HCT116 (cell line): ENCODE data around the gene EIF4E. TPM values are rescaled to one million over a fixed set of nuclear protein-coding genes. Genes with fewer than 3 reads are reported as not detected.

Source experiments
- ATAC-seq: fragments of 200-7000 bp; cut with Tn5 transposase; 2 replicates; pipeline ENCODE4 v1.9.1; 2020; ENCODE audit warnings: mild to moderate bottlenecking, moderate library complexity
- BruUV-seq: library from RNA; stranded (reverse); fragments of 400-500 nt; replicated peaks from 2 replicates; lab custom pipeline; 2021; lab: Mats Ljungman, UMichigan
- CTCF ChIA-PET: fragments of 300-600 bp; sonication (Branson Sonifier 250); formaldehyde crosslinking; loops from one replicate; lab custom pipeline; 2021; ENCODE audit warnings: antibody characterized with exemption; lab: Charles Lee
- POLR2A ChIA-PET: fragments of 300-600, 350-600 bp; sonication (Branson Sonifier 250); formaldehyde crosslinking; loops from one replicate; lab custom pipeline; 2021; ENCODE audit warnings: antibody characterized with exemption; lab: Charles Lee
- RAD21 ChIA-PET, 2 experiments: fragments of 300-600 bp; sonication (Branson Sonifier 250); formaldehyde crosslinking; loops; one replicate each; lab custom pipeline; 2023; ENCODE audit warnings: low total read pairs in 2 of 2; ENCODE audit not compliant: uncharacterized antibody in 2 of 2, unreplicated experiment in 2 of 2, low non-redundant PET in 1 of 2; lab: Charles Lee
- DNase-seq: peaks from one replicate; pipeline ENCODE4 v3.0.0-alpha.2; 2010; ENCODE audit warnings: low read depth, low spot score
- H2AFZ ChIP-seq: fragments of 200-600 bp; shearing (Covaris generic), sonication (generic); 2 replicates; pipeline ENCODE4 v1.6.1; 2017; ENCODE audit warnings: low read depth, mixed run types, mixed read lengths, antibody characterized with exemption, low read length; ENCODE audit not compliant: poor library complexity, severe bottlenecking
- H3K27ac ChIP-seq: 2 replicates; pipeline ENCODE4 v1.5.1; 2012; ENCODE audit warnings: low read depth, low read length
- H3K27me3 ChIP-seq: fragments of 200-600 bp; sonication (generic); 2 replicates; pipeline ENCODE4 v1.6.1; 2016; ENCODE audit warnings: mixed run types, low read length, mixed read lengths; ENCODE audit not compliant: insufficient read depth
- H3K36me3 ChIP-seq, 2 experiments: fragments of 200-500 bp in 1 of 2; fragments of 200-600 bp in 1 of 2; sonication (Bioruptor generic) in 1 of 2; sonication (generic) in 1 of 2; 2 replicates each; pipeline versions ENCODE4 v1.5.1 to v1.6.1; 2014 to 2016; ENCODE audit warnings: low read length in 2 of 2, inconsistent platforms in 1 of 2, mixed read lengths in 1 of 2, mixed run types in 1 of 2; ENCODE audit not compliant: insufficient read depth in 2 of 2, control insufficient read depth in 1 of 2
- H3K4me1 ChIP-seq, 2 experiments: fragments of 200-600 bp in 1 of 2; sonication (generic) in 1 of 2; 2 replicates each; pipeline versions ENCODE4 v1.5.1 to v1.6.1; 2012 to 2017; ENCODE audit warnings: low read length in 2 of 2, inconsistent platforms in 1 of 2, mild to moderate bottlenecking in 1 of 2, mixed read lengths in 1 of 2, mixed run types in 1 of 2, moderate library complexity in 1 of 2; ENCODE audit not compliant: insufficient read depth in 2 of 2, control insufficient read depth in 1 of 2
- H3K4me2 ChIP-seq: fragments of 200-600 bp; sonication (generic); 2 replicates; pipeline ENCODE4 v1.6.1; 2017; ENCODE audit warnings: mixed run types, low read length, mixed read lengths
- H3K4me3 ChIP-seq, 2 experiments: fragments of 200-600 bp in 1 of 2; sonication (generic) in 1 of 2; replicated peaks in 1 of 2; 2 replicates each; pipeline ENCODE4 v1.5.1; 2011 to 2016; ENCODE audit warnings: low read length in 2 of 2, control low read depth in 1 of 2, low read depth in 1 of 2, mild to moderate bottlenecking in 1 of 2, mixed read lengths in 1 of 2, mixed run types in 1 of 2
- H3K79me2 ChIP-seq: fragments of 200-600 bp; sonication (generic); 2 replicates; pipeline ENCODE4 v1.6.1; 2017; ENCODE audit warnings: mild to moderate bottlenecking, mixed run types, low read length, moderate library complexity, mixed read lengths; ENCODE audit not compliant: insufficient read depth
- H3K9ac ChIP-seq: fragments of 200-600 bp; sonication (generic); 2 replicates; pipeline ENCODE4 v1.6.1; 2016; ENCODE audit warnings: low read length, mixed read lengths
- H3K9me2 ChIP-seq: fragments of 200-600 bp; sonication (generic), shearing (Covaris generic); 2 replicates; pipeline ENCODE4 v1.6.1; 2017; ENCODE audit warnings: mixed run types, mild to moderate bottlenecking, moderate library complexity; ENCODE audit not compliant: insufficient read depth
- H3K9me3 ChIP-seq, 2 experiments: fragments of 200-500 bp in 1 of 2; fragments of 200-600 bp in 1 of 2; sonication (Bioruptor generic) in 1 of 2; sonication (generic) in 1 of 2; 2 replicates each; pipeline ENCODE4 v1.6.1; 2014 to 2017; ENCODE audit warnings: low read length in 2 of 2, mixed read lengths in 2 of 2, inconsistent platforms in 1 of 2, low read depth in 1 of 2, mild to moderate bottlenecking in 1 of 2, mixed run types in 1 of 2, moderate library complexity in 1 of 2; ENCODE audit not compliant: control insufficient read depth in 1 of 2, insufficient read depth in 1 of 2
- H4K20me1 ChIP-seq: fragments of 200-600 bp; sonication (generic), shearing (Covaris generic); 2 replicates; pipeline ENCODE4 v1.6.1; 2017; ENCODE audit warnings: mixed run types, mild to moderate bottlenecking, moderate library complexity; ENCODE audit not compliant: insufficient read depth
- CBX3 ChIP-seq: IDR thresholded peaks from 2 replicates; pipeline ENCODE4 v1.6.1; 2012; ENCODE audit warnings: low read depth
- CEBPB ChIP-seq: IDR thresholded peaks from 2 replicates; pipeline ENCODE4 v1.6.1; 2012; ENCODE audit warnings: low read depth
- EGR1 ChIP-seq: IDR thresholded peaks from 2 replicates; pipeline ENCODE4 v1.6.1; 2012; ENCODE audit warnings: low read depth
- ELF1 ChIP-seq: IDR thresholded peaks from 2 replicates; pipeline ENCODE4 v1.6.1; 2012; ENCODE audit warnings: low read depth, borderline replicate concordance
- EZH2 ChIP-seq: fragments of 200-600 bp; sonication (generic); IDR thresholded peaks from 2 replicates; pipeline ENCODE4 v1.6.1; 2017; ENCODE audit warnings: antibody characterized with exemption, mixed run types
- FOSL1 ChIP-seq: IDR thresholded peaks from 2 replicates; pipeline ENCODE4 v1.6.1; 2012; ENCODE audit warnings: low read depth
- RAD21 ChIP-seq: IDR thresholded peaks from 2 replicates; pipeline ENCODE4 v1.6.1; 2012; ENCODE audit warnings: low read depth, mild to moderate bottlenecking
- SIN3A ChIP-seq: IDR thresholded peaks from 2 replicates; pipeline ENCODE4 v1.6.1; 2012; ENCODE audit warnings: low read depth
- SP1 ChIP-seq: IDR thresholded peaks from 2 replicates; pipeline ENCODE4 v1.6.1; 2012; ENCODE audit warnings: low read depth
- SRF ChIP-seq: IDR thresholded peaks from 2 replicates; pipeline ENCODE4 v1.6.1; 2012; ENCODE audit warnings: low read depth
- TCF7L2 ChIP-seq: IDR thresholded peaks from 2 replicates; pipeline ENCODE4 v1.7.0; 2011; ENCODE audit warnings: borderline replicate concordance, inconsistent platforms; ENCODE audit not compliant: insufficient read depth, insufficient read length; ENCODE audit errors: extremely low read depth
- ZFX ChIP-seq: fragments of 450-650 bp; IDR thresholded peaks from 2 replicates; pipeline ENCODE4 v1.6.1; 2017
- ZNF274 ChIP-seq: fragments of 200-500 bp; sonication (Bioruptor generic); IDR thresholded peaks from 2 replicates; pipeline ENCODE4 v1.6.1; 2014; ENCODE audit warnings: mild to moderate bottlenecking, low read depth, low read length, inconsistent platforms
- intact Hi-C: fragments of 100-400 bp; cut with micrococcal nuclease; formaldehyde crosslinking; loops from 2 replicates; pipeline ENCODE4 v1.10.0; 2022
- total RNA-seq: library from RNA; stranded (reverse); gene quantifications from one replicate; pipeline ENCODE4 v1.2.1, GENCODE V29; 2021; ENCODE audit not compliant: unreplicated experiment
- TF ChIP-seq, protein P1 (sequence below), 3 experiments: fragments of 200-600 bp in 1 of 3; sonication (generic) in 1 of 3; IDR thresholded peaks in 2 of 3; conservative IDR thresholded peaks in 1 of 3; 2 replicates each; pipeline ENCODE4 v1.5.1; 2012 to 2017; ENCODE audit warnings: low read depth in 2 of 3, low read length in 2 of 3, antibody characterized with exemption in 1 of 3, borderline replicate concordance in 1 of 3, control low read depth in 1 of 3, mild to moderate bottlenecking in 1 of 3, mixed read lengths in 1 of 3, mixed run types in 1 of 3, moderate library complexity in 1 of 3; ENCODE audit not compliant: insufficient read depth in 1 of 3
- TF ChIP-seq, protein P2 (sequence below): IDR thresholded peaks from 2 replicates; pipeline ENCODE4 v1.6.1; 2012

Gene EIF4E
- total RNA-seq, 1 experiment from 2014 or later, result 148 TPM

DNA sequence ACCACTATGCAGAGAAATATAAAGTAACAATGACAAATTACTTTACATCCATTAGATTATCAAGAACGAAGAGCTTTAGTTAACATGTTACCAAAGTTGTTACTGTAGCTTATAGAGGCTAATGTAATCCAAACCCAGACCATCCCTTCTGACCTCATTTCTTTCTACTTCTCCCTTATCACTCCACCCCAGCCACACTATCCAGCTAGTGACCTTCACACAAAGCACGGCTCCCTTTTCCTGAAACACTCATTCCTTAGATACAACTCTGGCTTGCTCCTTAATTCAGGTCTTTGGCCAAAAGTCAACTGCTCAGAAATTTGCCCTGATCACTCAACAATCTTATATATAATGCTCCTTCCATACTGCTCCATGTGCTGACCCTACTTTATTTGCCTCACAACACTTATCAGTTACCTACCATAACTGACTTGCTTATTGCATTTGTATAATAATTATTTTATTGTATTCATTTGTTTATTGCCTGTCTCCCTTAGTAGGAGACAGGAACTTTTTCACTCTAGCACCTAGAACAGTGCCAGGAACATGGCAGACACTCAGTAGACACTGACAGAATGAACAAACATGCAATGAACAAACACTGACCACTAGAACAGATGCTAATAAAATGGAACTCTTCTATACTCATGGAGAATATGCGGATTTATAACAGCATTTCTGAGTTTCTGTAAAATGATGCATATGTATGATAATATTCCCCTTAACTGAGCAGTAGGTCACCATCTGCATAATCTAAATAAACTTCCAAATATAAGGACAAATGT, 67.6 kb downstream of the EIF4E start:
- Histone ChIP-seq H3K36me3 (no peaks in the 10 kb centered on the region), H3K9me3 (no peaks in the 10 kb centered on the region), H2AFZ (no peak overlapping the region), H3K4me1 (peaks cover 7 to 14% of the 10 kb centered on the region in 2 experiments), H3K4me3 (no peak overlapping the region), H3K9ac (no peak overlapping the region), H3K27me3 (no peaks in the 10 kb centered on the region), H3K9me2 (no peaks in the 10 kb centered on the region), H4K20me1 (no peaks in the 10 kb centered on the region), H3K4me2 (no peak overlapping the region), H3K27ac (no peak overlapping the region), H3K79me2 (no peaks in the 10 kb centered on the region)
- no TSS peak for BruUV-seq
- ChIA-PET RAD21 (no interaction called here), CTCF (no interaction called here), POLR2A (no interaction called here)
- ATAC-seq, result no peak
- DNase-seq, result no peak
- intact Hi-C loops, result loop anchor here (10.0 kb wide), 1 partner anchor 396 kb away; no protein-coding TSS in a partner anchor
- TF ChIP-seq, protein P1, sequence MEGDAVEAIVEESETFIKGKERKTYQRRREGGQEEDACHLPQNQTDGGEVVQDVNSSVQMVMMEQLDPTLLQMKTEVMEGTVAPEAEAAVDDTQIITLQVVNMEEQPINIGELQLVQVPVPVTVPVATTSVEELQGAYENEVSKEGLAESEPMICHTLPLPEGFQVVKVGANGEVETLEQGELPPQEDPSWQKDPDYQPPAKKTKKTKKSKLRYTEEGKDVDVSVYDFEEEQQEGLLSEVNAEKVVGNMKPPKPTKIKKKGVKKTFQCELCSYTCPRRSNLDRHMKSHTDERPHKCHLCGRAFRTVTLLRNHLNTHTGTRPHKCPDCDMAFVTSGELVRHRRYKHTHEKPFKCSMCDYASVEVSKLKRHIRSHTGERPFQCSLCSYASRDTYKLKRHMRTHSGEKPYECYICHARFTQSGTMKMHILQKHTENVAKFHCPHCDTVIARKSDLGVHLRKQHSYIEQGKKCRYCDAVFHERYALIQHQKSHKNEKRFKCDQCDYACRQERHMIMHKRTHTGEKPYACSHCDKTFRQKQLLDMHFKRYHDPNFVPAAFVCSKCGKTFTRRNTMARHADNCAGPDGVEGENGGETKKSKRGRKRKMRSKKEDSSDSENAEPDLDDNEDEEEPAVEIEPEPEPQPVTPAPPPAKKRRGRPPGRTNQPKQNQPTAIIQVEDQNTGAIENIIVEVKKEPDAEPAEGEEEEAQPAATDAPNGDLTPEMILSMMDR (IDR thresholded peaks at IDR 0.05 in 2 of 3, conservative IDR thresholded peaks at IDR 0.05 in 1 of 3; ENCODE audit: borderline replicate concordance in 1 of 3, insufficient read depth in 1 of 3, low read depth in 2 of 3, low read length in 2 of 3), result no peak
- TF ChIP-seq ELF1 (no peak), EGR1 (no peak), CBX3 (no peak), TCF7L2 (no peak), RAD21 (no peak), ZNF274 (no peak), FOSL1 (no peak), SP1 (no peak), ZFX (no peak), EZH2 (no peak), SIN3A (no peak), CEBPB (no peak), SRF (no peak)
- TF ChIP-seq, protein P2, sequence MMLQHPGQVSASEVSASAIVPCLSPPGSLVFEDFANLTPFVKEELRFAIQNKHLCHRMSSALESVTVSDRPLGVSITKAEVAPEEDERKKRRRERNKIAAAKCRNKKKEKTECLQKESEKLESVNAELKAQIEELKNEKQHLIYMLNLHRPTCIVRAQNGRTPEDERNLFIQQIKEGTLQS, result no peak
